OCI-LY7 (cell line): ENCODE data around the gene SCYGR5. TPM values are rescaled to one million over a fixed set of nuclear protein-coding genes. Genes with fewer than 3 reads are reported as not detected.
"Not testable (repeated sequence)": the region's sequence is repeated elsewhere in the genome, so short reads cannot be mapped to it uniquely, and the experiment has no call there.

ENCODE experiments used
- Bru-seq: library from RNA; stranded (reverse); fragments of 400-500 nt; gene quantifications from one replicate; lab custom pipeline; 2021; lab: Mats Ljungman, UMichigan
- BruChase-seq, 2 experiments: library from RNA; stranded (reverse); fragments of 400-500 nt; gene quantifications; one replicate each; lab custom pipeline; 2021; lab: Mats Ljungman, UMichigan
- BruUV-seq: library from RNA; stranded (reverse); fragments of 400-500 nt; replicated peaks from 2 replicates; lab custom pipeline; 2021; lab: Mats Ljungman, UMichigan
- CTCF ChIA-PET: fragments of 300-600 bp; sonication (Branson Sonifier 250); formaldehyde crosslinking; loops from one replicate; lab custom pipeline; 2022; ENCODE audit warnings: antibody characterized with exemption; ENCODE audit not compliant: unreplicated experiment; lab: Charles Lee
- POLR2A ChIA-PET: fragments of 300-600 bp; sonication (Branson Sonifier 250); formaldehyde crosslinking; loops from one replicate; lab custom pipeline; 2022; ENCODE audit warnings: antibody characterized with exemption; lab: Charles Lee
- DNase-seq: peaks from one replicate; pipeline ENCODE4 v3.0.0-alpha.2; 2015; ENCODE audit warnings: low spot score
- H2AFZ ChIP-seq: fragments of 200-600 bp; sonication (generic), shearing (Covaris generic); 2 replicates; pipeline ENCODE4 v1.6.1; 2014; ENCODE audit warnings: mild to moderate bottlenecking, antibody characterized with exemption, low read length, moderate library complexity
- H3K27ac ChIP-seq: fragments of 200-600 bp; sonication (generic); 2 replicates; pipeline ENCODE4 v1.5.1; 2014; ENCODE audit warnings: mixed run types, low read depth, mild to moderate bottlenecking, moderate library complexity, low read length, inconsistent platforms; ENCODE audit not compliant: poor library complexity, severe bottlenecking
- H3K36me3 ChIP-seq: fragments of 200-600 bp; sonication (generic); 2 replicates; pipeline ENCODE4 v1.6.1; 2014; ENCODE audit warnings: mild to moderate bottlenecking, antibody characterized with exemption, low read length, moderate library complexity, mixed read lengths; ENCODE audit not compliant: insufficient read depth
- H3K4me1 ChIP-seq: fragments of 200-600 bp; sonication (generic); 2 replicates; pipeline ENCODE4 v1.5.1; 2014; ENCODE audit warnings: mild to moderate bottlenecking, low read length; ENCODE audit not compliant: insufficient read depth, poor library complexity, severe bottlenecking
- H3K4me2 ChIP-seq: fragments of 200-600 bp; sonication (generic); 2 replicates; pipeline ENCODE4 v1.6.1; 2014; ENCODE audit warnings: mild to moderate bottlenecking, low read length
- H3K4me3 ChIP-seq: fragments of 200-600 bp; sonication (generic); 2 replicates; pipeline ENCODE4 v1.5.1; 2014; ENCODE audit warnings: mild to moderate bottlenecking, low read depth, low read length; ENCODE audit not compliant: poor library complexity, severe bottlenecking
- H3K79me2 ChIP-seq: fragments of 200-600 bp; sonication (generic); 2 replicates; pipeline ENCODE4 v1.6.1; 2016; ENCODE audit warnings: low read depth, mild to moderate bottlenecking, low read length, moderate library complexity, mixed read lengths; ENCODE audit not compliant: insufficient read depth
- H3K9me2 ChIP-seq: fragments of 200-600 bp; sonication (generic); 2 replicates; pipeline ENCODE4 v1.6.1; 2016; ENCODE audit warnings: mild to moderate bottlenecking, low read length, mixed read lengths; ENCODE audit not compliant: insufficient read depth
- H3K9me3 ChIP-seq: fragments of 200-600 bp; sonication (generic); 2 replicates; pipeline ENCODE4 v1.6.1; 2014; ENCODE audit warnings: mild to moderate bottlenecking, mixed run types, low read length, mixed read lengths
- H4K20me1 ChIP-seq: fragments of 200-600 bp; sonication (generic); 2 replicates; pipeline ENCODE4 v1.6.1; 2014; ENCODE audit warnings: mild to moderate bottlenecking, antibody characterized with exemption, low read length, moderate library complexity, mixed read lengths; ENCODE audit not compliant: insufficient read depth
- EZH2phosphoT487 ChIP-seq: fragments of 200-600 bp; sonication (generic); IDR thresholded peaks from 2 replicates; pipeline ENCODE4 v1.6.1; 2018; ENCODE audit warnings: low read depth, borderline replicate concordance, mild to moderate bottlenecking, mixed run types, antibody characterized with exemption, low read length, moderate library complexity, mixed read lengths
- intact Hi-C: fragments of 100-400 bp; cut with micrococcal nuclease; formaldehyde crosslinking; loops from one replicate; pipeline ENCODE4 v1.10.0; 2022; ENCODE audit not compliant: unreplicated experiment
- long read RNA-seq: library from polyadenylated mRNA; stranded (forward); transcript quantifications from one replicate; pipeline ENCODE4 v2.0.0, GENCODE V29; 2022
- total RNA-seq, 2 experiments: library from RNA; depleted of rRNA in 1 of 2; stranded (reverse); fragments of >200 nt in 1 of 2; shearing (Covaris generic) in 1 of 2; gene quantifications; 2 replicates each; pipeline ENCODE4 v1.2.3, GENCODE V29; 2014 to 2022
- TF ChIP-seq, protein P1 (sequence below): fragments of 200-600 bp; sonication (generic); conservative IDR thresholded peaks from 2 replicates; pipeline ENCODE4 v1.5.1; 2014; ENCODE audit warnings: mild to moderate bottlenecking, antibody characterized with exemption, low read length, moderate library complexity, mixed read lengths

SCYGR5 gene, protein sequence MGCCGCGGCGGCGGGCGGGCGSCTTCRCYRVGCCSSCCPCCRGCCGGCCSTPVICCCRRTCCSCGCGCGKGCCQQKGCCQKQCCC
- total RNA-seq (2014; rRNA removed; shearing (Covaris generic)) (not detected in 2 replicates), total RNA-seq (2022) (not detected in 2 replicates), Bru-seq, nascent RNA (not detected), BruChase-seq, experiment 1, labeled RNA remaining after a 6-hour chase (not detected), BruChase-seq, experiment 2, labeled RNA remaining after a 2-hour chase (not detected)
- long read RNA-seq = 0 reads

DNA sequence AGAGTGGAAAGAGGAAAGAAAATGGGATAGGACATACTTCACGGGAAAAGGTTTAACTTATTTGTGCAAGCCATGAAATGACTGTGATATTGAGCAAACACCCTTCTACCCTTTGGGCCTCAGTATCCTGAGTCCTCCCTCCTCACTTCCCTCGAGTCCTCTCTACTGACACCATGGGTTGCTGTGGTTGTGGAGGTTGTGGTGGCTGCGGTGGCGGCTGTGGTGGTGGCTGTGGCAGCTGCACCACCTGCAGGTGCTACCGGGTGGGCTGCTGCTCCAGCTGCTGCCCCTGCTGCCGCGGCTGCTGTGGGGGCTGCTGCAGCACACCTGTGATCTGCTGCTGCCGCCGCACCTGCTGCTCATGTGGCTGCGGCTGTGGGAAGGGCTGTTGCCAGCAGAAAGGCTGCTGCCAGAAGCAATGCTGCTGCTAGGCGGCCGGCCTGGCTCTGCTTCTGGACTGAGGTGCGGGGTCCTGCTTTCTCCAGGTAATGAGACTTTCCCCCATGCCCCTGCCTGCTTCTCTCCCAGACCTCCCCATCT is at the start of gene SCYGR5:
Gene SCYGR5 (plus strand): TSS at position 174 of the 540 bp plus-strand sequence. CDS start 0 bp downstream, at position 174.
- H4K20me1 ChIP-seq, H3K9me3 ChIP-seq, H3K79me2 ChIP-seq, H2AFZ ChIP-seq, H3K4me1 ChIP-seq, H3K27ac ChIP-seq, CTCF ChIA-PET, DNase-seq, H3K9me2 ChIP-seq, POLR2A ChIA-PET, H3K4me2 ChIP-seq, H3K4me3 ChIP-seq, H3K36me3 ChIP-seq, BruUV-seq, intact Hi-C loops: not testable (repeated sequence)

- intact Hi-C loops = no loop called here
- TF ChIP-seq EZH2phosphoT487 = no peak
- TF ChIP-seq, protein P1, sequence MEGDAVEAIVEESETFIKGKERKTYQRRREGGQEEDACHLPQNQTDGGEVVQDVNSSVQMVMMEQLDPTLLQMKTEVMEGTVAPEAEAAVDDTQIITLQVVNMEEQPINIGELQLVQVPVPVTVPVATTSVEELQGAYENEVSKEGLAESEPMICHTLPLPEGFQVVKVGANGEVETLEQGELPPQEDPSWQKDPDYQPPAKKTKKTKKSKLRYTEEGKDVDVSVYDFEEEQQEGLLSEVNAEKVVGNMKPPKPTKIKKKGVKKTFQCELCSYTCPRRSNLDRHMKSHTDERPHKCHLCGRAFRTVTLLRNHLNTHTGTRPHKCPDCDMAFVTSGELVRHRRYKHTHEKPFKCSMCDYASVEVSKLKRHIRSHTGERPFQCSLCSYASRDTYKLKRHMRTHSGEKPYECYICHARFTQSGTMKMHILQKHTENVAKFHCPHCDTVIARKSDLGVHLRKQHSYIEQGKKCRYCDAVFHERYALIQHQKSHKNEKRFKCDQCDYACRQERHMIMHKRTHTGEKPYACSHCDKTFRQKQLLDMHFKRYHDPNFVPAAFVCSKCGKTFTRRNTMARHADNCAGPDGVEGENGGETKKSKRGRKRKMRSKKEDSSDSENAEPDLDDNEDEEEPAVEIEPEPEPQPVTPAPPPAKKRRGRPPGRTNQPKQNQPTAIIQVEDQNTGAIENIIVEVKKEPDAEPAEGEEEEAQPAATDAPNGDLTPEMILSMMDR = no peak
- no TSS peak for BruUV-seq
- Histone ChIP-seq H3K4me3 (no peak within 1 kb of the TSS), H3K36me3 (no peaks in the 10 kb centered on the region), H3K4me2 (no peak within 1 kb of the TSS), H3K9me3 (no peaks in the 10 kb centered on the region), H4K20me1 (no peaks in the 10 kb centered on the region), H3K27ac (no peak within 1 kb of the TSS), H3K79me2 (no peaks in the 10 kb centered on the region), H3K9me2 (no peaks in the 10 kb centered on the region), H2AFZ (no peak within 1 kb of the TSS), H3K4me1 (no peaks in the 10 kb centered on the region)
- POLR2A ChIA-PET = no interaction called here
- CTCF ChIA-PET = no interaction called here
- no peak for DNase-seq
Observed at GRCh38 chr2:227617316-227618230, 49.0 kb upstream of the SCYGR5 start, which contains the start of gene SCYGR4. Gene SCYGR4, plus strand, starts transcription at chr2:227617498. Its CDS starts 0 bp downstream, at chr2:227617498.

GRCh38 chr2:227623226-227623625 is 43.4 kb upstream of the SCYGR5 start:
- Histone ChIP-seq H3K4me3 (no peak overlapping the region), H3K4me2 (no peak overlapping the region)

More at GRCh38 chr2:227623226-227623625, 43.4 kb upstream of the SCYGR5 start:
- CTCF ChIA-PET = no interaction called here
- POLR2A ChIA-PET = no interaction called here
- BruUV-seq = no TSS peak
- no peak for TF ChIP-seq EZH2phosphoT487
- TF ChIP-seq, protein P1 = no peak
- H2AFZ ChIP-seq = no peak overlapping the region
- H3K9me2 ChIP-seq = no peaks in the 10 kb centered on the region
- H3K36me3 ChIP-seq = no peaks in the 10 kb centered on the region
- intact Hi-C loops = no loop called here
- no peaks in the 10 kb centered on the region for H4K20me1 ChIP-seq
- no peak overlapping the region for H3K27ac ChIP-seq
- H3K79me2 ChIP-seq = no peaks in the 10 kb centered on the region
- DNase-seq = no peak
- no peaks in the 10 kb centered on the region for H3K9me3 ChIP-seq
- no peaks in the 10 kb centered on the region for H3K4me1 ChIP-seq
